ENCODE data around the gene SDF4.

SDF4 gene

GRCh38 chr1:1213345-1214265 is 18.2 kb downstream of the SDF4 start, which contains the start of gene TNFRSF4:
Gene TNFRSF4 (minus strand): TSS chr1:1214153. CDS start chr1:1214127, 26 bp downstream.
- FAIRE-seq (no peak), DNase-seq (ENCODE audit: insufficient read length, low spot score) (no peak)
- no peak for TF ChIP-seq POLR2A (IDR thresholded peaks at IDR 0.05; ENCODE audit: low read depth, low read length)

- DNase-seq (ENCODE audit: insufficient read length, low spot score) = no peak
- FAIRE-seq = no peak
- TF ChIP-seq POLR2A (IDR thresholded peaks at IDR 0.05; ENCODE audit: low read depth, low read length) = no peak
These were observed 18.9 kb downstream of the SDF4 start for GRCh38 chr1:1212780-1213344.

GRCh38 chr1:1211541-1212441 is 20.0 kb downstream of the SDF4 start:
- DNase-seq (ENCODE audit: insufficient read length, low spot score) (no peak), FAIRE-seq (no peak)
- TF ChIP-seq POLR2A (IDR thresholded peaks at IDR 0.05; ENCODE audit: low read depth, low read length) = no peak

GRCh38 chr1:1210726-1211540 is 20.9 kb downstream of the SDF4 start:
- TF ChIP-seq POLR2A (IDR thresholded peaks at IDR 0.05; ENCODE audit: low read depth, low read length) = no peak
- DNase-seq (ENCODE audit: insufficient read length, low spot score) (no peak), FAIRE-seq (no peak)

GRCh38 chr1:1208713-1209433 is 22.9 kb downstream of the SDF4 start:
- FAIRE-seq (no peak), DNase-seq (ENCODE audit: insufficient read length, low spot score) (no peak)
- no peak for TF ChIP-seq POLR2A (IDR thresholded peaks at IDR 0.05; ENCODE audit: low read depth, low read length)

- TF ChIP-seq POLR2A (IDR thresholded peaks at IDR 0.05; ENCODE audit: low read depth, low read length) = no peak
- FAIRE-seq (no peak), DNase-seq (ENCODE audit: insufficient read length, low spot score) (no peak)
These were observed 24.3 kb downstream of the SDF4 start for GRCh38 chr1:1207571-1207892.

- TF ChIP-seq POLR2A (IDR thresholded peaks at IDR 0.05; ENCODE audit: low read depth, low read length) = no peak
- no peak for DNase-seq (ENCODE audit: insufficient read length, low spot score)
- no peak for FAIRE-seq
These were observed 24.8 kb downstream of the SDF4 start for GRCh38 chr1:1206966-1207531.

GRCh38 chr1:1206376-1206965 is 25.3 kb downstream of the SDF4 start, which contains the start of gene TNFRSF18:
Gene TNFRSF18 (minus strand): TSS chr1:1206592. CDS start chr1:1206571, 21 bp downstream.
- DNase-seq (ENCODE audit: insufficient read length, low spot score) = no peak
- FAIRE-seq = no peak
- no peak for TF ChIP-seq POLR2A (IDR thresholded peaks at IDR 0.05; ENCODE audit: low read depth, low read length)

GRCh38 chr1:1205769-1206375 is 25.9 kb downstream of the SDF4 start:
- FAIRE-seq = no peak
- DNase-seq (ENCODE audit: insufficient read length, low spot score) = no peak
- no peak for TF ChIP-seq POLR2A (IDR thresholded peaks at IDR 0.05; ENCODE audit: low read depth, low read length)

GRCh38 chr1:1204998-1205768 is 26.6 kb downstream of the SDF4 start:
- no peak for TF ChIP-seq POLR2A (IDR thresholded peaks at IDR 0.05; ENCODE audit: low read depth, low read length)
- FAIRE-seq = no peak
- no peak for DNase-seq (ENCODE audit: insufficient read length, low spot score)

- no peak for FAIRE-seq
- TF ChIP-seq POLR2A (IDR thresholded peaks at IDR 0.05; ENCODE audit: low read depth, low read length) = no peak
- no peak for DNase-seq (ENCODE audit: insufficient read length, low spot score)
These were observed 27.3 kb downstream of the SDF4 start for GRCh38 chr1:1204425-1204920.
